ENCODE data around the gene TAOK2. TPM values are rescaled to one million over a fixed set of nuclear protein-coding genes. Genes with fewer than 3 reads are reported as not detected.

The TAOK2 gene
- total RNA-seq, 1 experiment from 2014 or later = 56.7 TPM

GRCh38 chr16:29958756-29959155 lies 14.9 kb upstream of the TAOK2 start (continued):
- TF ChIP-seq, protein P1, sequence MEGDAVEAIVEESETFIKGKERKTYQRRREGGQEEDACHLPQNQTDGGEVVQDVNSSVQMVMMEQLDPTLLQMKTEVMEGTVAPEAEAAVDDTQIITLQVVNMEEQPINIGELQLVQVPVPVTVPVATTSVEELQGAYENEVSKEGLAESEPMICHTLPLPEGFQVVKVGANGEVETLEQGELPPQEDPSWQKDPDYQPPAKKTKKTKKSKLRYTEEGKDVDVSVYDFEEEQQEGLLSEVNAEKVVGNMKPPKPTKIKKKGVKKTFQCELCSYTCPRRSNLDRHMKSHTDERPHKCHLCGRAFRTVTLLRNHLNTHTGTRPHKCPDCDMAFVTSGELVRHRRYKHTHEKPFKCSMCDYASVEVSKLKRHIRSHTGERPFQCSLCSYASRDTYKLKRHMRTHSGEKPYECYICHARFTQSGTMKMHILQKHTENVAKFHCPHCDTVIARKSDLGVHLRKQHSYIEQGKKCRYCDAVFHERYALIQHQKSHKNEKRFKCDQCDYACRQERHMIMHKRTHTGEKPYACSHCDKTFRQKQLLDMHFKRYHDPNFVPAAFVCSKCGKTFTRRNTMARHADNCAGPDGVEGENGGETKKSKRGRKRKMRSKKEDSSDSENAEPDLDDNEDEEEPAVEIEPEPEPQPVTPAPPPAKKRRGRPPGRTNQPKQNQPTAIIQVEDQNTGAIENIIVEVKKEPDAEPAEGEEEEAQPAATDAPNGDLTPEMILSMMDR (IDR thresholded peaks at IDR 0.05 in 2 of 3, conservative IDR thresholded peaks at IDR 0.05 in 1 of 3; ENCODE audit: borderline replicate concordance in 1 of 3, insufficient read depth in 1 of 3, low read depth in 2 of 3, low read length in 2 of 3) = no peak
- TF ChIP-seq TCF7L2 (IDR thresholded peaks at IDR 0.05; ENCODE audit: borderline replicate concordance, extremely low read depth, insufficient read depth, insufficient read length) = no peak
- TF ChIP-seq SIN3A (IDR thresholded peaks at IDR 0.05; ENCODE audit: low read depth) = no peak
- no peak for TF ChIP-seq EZH2 (IDR thresholded peaks at IDR 0.05)
- TF ChIP-seq FOSL1 (IDR thresholded peaks at IDR 0.05; ENCODE audit: low read depth) = no peak
- no peak for TF ChIP-seq POLR2A (IDR thresholded peaks at IDR 0.05; ENCODE audit: borderline replicate concordance, extremely low read depth, insufficient read depth, insufficient read length)
- TF ChIP-seq JUND (IDR thresholded peaks at IDR 0.05) = no peak
- TF ChIP-seq ATF3 (IDR thresholded peaks at IDR 0.05) = no peak
- no peak for TF ChIP-seq YY1 (IDR thresholded peaks at IDR 0.05; ENCODE audit: extremely low read depth, insufficient replicate concordance, low read depth, low read length)
- no peak for TF ChIP-seq POLR2AphosphoS5 (IDR thresholded peaks at IDR 0.05; ENCODE audit: low read depth, low read length)
- no peak for TF ChIP-seq EGR1 (IDR thresholded peaks at IDR 0.05; ENCODE audit: low read depth)

DNA sequence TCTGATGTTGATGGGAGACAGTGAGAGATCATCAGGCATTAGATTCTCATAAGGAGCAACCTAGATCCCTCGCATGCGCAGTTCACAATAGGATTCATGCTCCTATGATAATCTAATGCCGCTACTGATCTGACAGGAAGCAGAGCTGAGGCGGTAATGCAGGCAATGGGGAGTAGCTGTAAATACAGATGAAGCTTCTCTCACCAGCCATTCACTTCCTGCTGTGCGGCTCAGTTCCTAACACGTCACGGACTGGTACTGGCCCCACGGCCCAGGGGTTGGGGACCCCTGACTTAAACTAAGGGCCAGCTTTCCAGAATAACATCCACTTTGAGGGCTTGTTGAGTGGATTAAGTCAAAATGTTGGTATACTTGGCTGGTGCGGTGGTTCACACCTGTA lies 14.4 kb upstream of the TAOK2 start:
- ChIA-PET CTCF (interaction anchor here (0.6 kb wide), 1 partner anchor 144 kb away, joined by 3 read pairs; no protein-coding TSS in a partner anchor), RAD21 (ENCODE audit: low non-redundant PET in 1 of 2, low total read pairs in 2 of 2, uncharacterized antibody in 2 of 2, unreplicated experiment in 2 of 2) (no interaction called here), POLR2A (no interaction called here)
- H4K20me1 ChIP-seq (ENCODE audit: insufficient read depth) = no peaks in the 10 kb centered on the region
- H3K9me3 ChIP-seq (ENCODE audit: control insufficient read depth in 1 of 2, insufficient read depth in 1 of 2, low read depth in 1 of 2, low read length in 2 of 2) = no peaks in the 10 kb centered on the region
- no peaks in the 10 kb centered on the region for H3K9me2 ChIP-seq (ENCODE audit: insufficient read depth)
- H3K79me2 ChIP-seq (ENCODE audit: insufficient read depth, low read length) = no peaks in the 10 kb centered on the region
- H3K4me1 ChIP-seq (ENCODE audit: control insufficient read depth in 1 of 2, insufficient read depth in 2 of 2, low read length in 2 of 2) = peaks cover 11 to 24% of the 10 kb centered on the region in 2 experiments
- no peak overlapping the region for H3K4me3 ChIP-seq (replicated peaks in 1 of 2; ENCODE audit: low read depth in 1 of 2, low read length in 2 of 2)
- ATAC-seq (no peak), DNase-seq (ENCODE audit: low read depth, low spot score) (no peak)
- intact Hi-C loops (cut with micrococcal nuclease) = no loop called here
- no TSS peak for BruUV-seq (replicated peaks)
- H2AFZ ChIP-seq (ENCODE audit: low read depth, low read length, poor library complexity, severe bottlenecking) = no peak overlapping the region
- no peaks in the 10 kb centered on the region for H3K36me3 ChIP-seq (ENCODE audit: control insufficient read depth in 1 of 2, insufficient read depth in 2 of 2, low read length in 2 of 2)
- H3K27ac ChIP-seq (ENCODE audit: low read depth, low read length) = no peak overlapping the region
- no peaks in the 10 kb centered on the region for H3K27me3 ChIP-seq (ENCODE audit: insufficient read depth, low read length)
- H3K4me2 ChIP-seq (ENCODE audit: low read length) = no peak overlapping the region
- TF ChIP-seq POLR2A (IDR thresholded peaks at IDR 0.05; ENCODE audit: borderline replicate concordance, extremely low read depth, insufficient read depth, insufficient read length) (no peak), ZFX (IDR thresholded peaks at IDR 0.05) (no peak), SRF (IDR thresholded peaks at IDR 0.05; ENCODE audit: low read depth) (no peak), FOSL1 (IDR thresholded peaks at IDR 0.05; ENCODE audit: low read depth) (no peak), ZBTB33 (IDR thresholded peaks at IDR 0.05; ENCODE audit: extremely low read depth, insufficient replicate concordance, low read length) (no peak), TCF7L2 (IDR thresholded peaks at IDR 0.05; ENCODE audit: borderline replicate concordance, extremely low read depth, insufficient read depth, insufficient read length) (no peak), SIN3A (IDR thresholded peaks at IDR 0.05; ENCODE audit: low read depth) (no peak)
- TF ChIP-seq, protein P1 (IDR thresholded peaks at IDR 0.05 in 2 of 3, conservative IDR thresholded peaks at IDR 0.05 in 1 of 3; ENCODE audit: borderline replicate concordance in 1 of 3, insufficient read depth in 1 of 3, low read depth in 2 of 3, low read length in 2 of 3) = no peak
- no peak overlapping the region for H3K9ac ChIP-seq (ENCODE audit: low read length)
